Measurements from ENCODE around the gene POLR1A. TPM values are rescaled to one million over a fixed set of nuclear protein-coding genes. Genes with fewer than 3 reads are reported as not detected.

The POLR1A gene
- total RNA-seq, 1 donor from 2014 or later: 23.8 TPM

- peaks cover 33% of the 10 kb centered on the region for H3K36me3 Mint-ChIP-seq
- Histone ChIP-seq H3F3A (ENCODE audit: low read depth) (no peaks in the 10 kb centered on the region), H4K20me1 (ENCODE audit: low read depth) (no peaks in the 10 kb centered on the region), H3K27ac (no peak overlapping the region), H2AFZ (replicated peaks) (no peak overlapping the region), H3K36me3 (no peaks in the 10 kb centered on the region), H3K4me3 (no peak overlapping the region), H3K4me2 (no peak overlapping the region), H3K79me2 (ENCODE audit: low read depth) (no peaks in the 10 kb centered on the region), H3K9ac (no peak overlapping the region), H3K9me3 (ENCODE audit: low read depth) (no peaks in the 10 kb centered on the region), H3K27me3 (no peaks in the 10 kb centered on the region), H3K4me1 (no peaks in the 10 kb centered on the region)
- H3K4me1 Mint-ChIP-seq: peaks cover 5% of the 10 kb centered on the region
- no peak overlapping the region for H3K4me3 Mint-ChIP-seq
- H3K9me3 Mint-ChIP-seq: no peaks in the 10 kb centered on the region
- peaks cover 3% of the 10 kb centered on the region for H3K27me3 Mint-ChIP-seq (ENCODE audit: insufficient read depth, low read depth)
- no peak for DNase-seq (ENCODE audit: low spot score)
- TF ChIP-seq EZH2phosphoT487 (IDR thresholded peaks at IDR 0.05): no peak
- no peak for TF ChIP-seq EZH2 (IDR thresholded peaks at IDR 0.05)
- no peak for TF ChIP-seq CTCF (IDR thresholded peaks at IDR 0.05)
- no peak overlapping the region for H3K27ac Mint-ChIP-seq
Measured at GRCh38 chr2:86074256-86074655, 31.4 kb downstream of the POLR1A start.

GRCh38 chr2:86073225-86073624, 32.5 kb downstream of the POLR1A start:
- Histone ChIP-seq H3K27ac (no peak overlapping the region), H2AFZ (replicated peaks) (no peak overlapping the region), H3K9ac (no peak overlapping the region), H3K4me1 (no peaks in the 10 kb centered on the region), H3K36me3 (no peaks in the 10 kb centered on the region), H4K20me1 (ENCODE audit: low read depth) (no peaks in the 10 kb centered on the region), H3K79me2 (ENCODE audit: low read depth) (no peaks in the 10 kb centered on the region), H3K9me3 (ENCODE audit: low read depth) (no peaks in the 10 kb centered on the region), H3K4me2 (no peak overlapping the region), H3F3A (ENCODE audit: low read depth) (no peaks in the 10 kb centered on the region), H3K4me3 (no peak overlapping the region), H3K27me3 (no peaks in the 10 kb centered on the region)
- H3K9me3 Mint-ChIP-seq: no peaks in the 10 kb centered on the region
- H3K27me3 Mint-ChIP-seq (ENCODE audit: insufficient read depth, low read depth): peaks cover 3% of the 10 kb centered on the region
- H3K36me3 Mint-ChIP-seq: peaks cover 34% of the 10 kb centered on the region
- no peak for TF ChIP-seq CTCF (IDR thresholded peaks at IDR 0.05)
- no peak for TF ChIP-seq EZH2phosphoT487 (IDR thresholded peaks at IDR 0.05)
- H3K4me1 Mint-ChIP-seq: peaks cover 5% of the 10 kb centered on the region
- DNase-seq (ENCODE audit: low spot score): no peak
- no peak overlapping the region for H3K27ac Mint-ChIP-seq
- H3K4me3 Mint-ChIP-seq: no peak overlapping the region

- Histone ChIP-seq H3K9ac (no peak overlapping the region), H3K36me3 (peaks cover 5% of the 10 kb centered on the region), H3K4me2 (no peak overlapping the region), H2AFZ (replicated peaks) (no peak overlapping the region), H3K9me3 (ENCODE audit: low read depth) (no peaks in the 10 kb centered on the region), H3K27me3 (no peaks in the 10 kb centered on the region), H3K4me1 (no peaks in the 10 kb centered on the region), H3F3A (ENCODE audit: low read depth) (no peaks in the 10 kb centered on the region), H3K27ac (no peak overlapping the region), H4K20me1 (ENCODE audit: low read depth) (no peaks in the 10 kb centered on the region), H3K4me3 (no peak overlapping the region), H3K79me2 (ENCODE audit: low read depth) (no peaks in the 10 kb centered on the region)
- DNase-seq (ENCODE audit: low spot score): no peak
- peaks cover 30% of the 10 kb centered on the region for H3K36me3 Mint-ChIP-seq
- no peak overlapping the region for H3K4me3 Mint-ChIP-seq
- H3K9me3 Mint-ChIP-seq: no peaks in the 10 kb centered on the region
- H3K27ac Mint-ChIP-seq: no peak overlapping the region
- peaks cover 5% of the 10 kb centered on the region for H3K4me1 Mint-ChIP-seq
- H3K27me3 Mint-ChIP-seq (ENCODE audit: insufficient read depth, low read depth): peaks cover 3% of the 10 kb centered on the region
- TF ChIP-seq EZH2 (IDR thresholded peaks at IDR 0.05) (no peak), EZH2phosphoT487 (IDR thresholded peaks at IDR 0.05) (no peak), CTCF (IDR thresholded peaks at IDR 0.05) (no peak)
Measured at GRCh38 chr2:86072271-86072858, 33.3 kb downstream of the POLR1A start.
